H1 (cell line): Measurements from ENCODE around the gene LIPG. TPM values are rescaled to one million over a fixed set of nuclear protein-coding genes. Genes with fewer than 3 reads are reported as not detected.

Experiments used
- CTCF ChIA-PET: fragments of 300-600 bp; sonication (Branson Sonifier 250); formaldehyde crosslinking; loops from one replicate; lab custom pipeline; 2021; ENCODE audit not compliant: partially characterized antibody; lab: Charles Lee
- POLR2A ChIA-PET: fragments of 300-600 bp; sonication (Branson Sonifier 250); formaldehyde crosslinking; loops from one replicate; lab custom pipeline; 2021; ENCODE audit warnings: inconsistent platforms; ENCODE audit not compliant: partially characterized antibody; lab: Charles Lee
- DNase-seq, 2 experiments: peaks; one replicate each; pipeline versions ENCODE4 v3.0.0 to v3.0.0-alpha.2; 2010 to 2022; ENCODE audit warnings: low spot score in 2 of 2, low read depth in 1 of 2, mixed read lengths in 1 of 2
- FAIRE-seq: peaks from 2 replicates; lab custom pipeline; 2011; peaks lifted over from hg19 to GRCh38; lab: Jason Lieb, UNC
- H2AFZ ChIP-seq: 2 replicates; pipeline ENCODE4 v1.8.1; 2012; ENCODE audit warnings: low read length, inconsistent platforms
- H2AK5ac ChIP-seq: 2 replicates; pipeline ENCODE4 v1.6.1; 2013; ENCODE audit warnings: low read depth, low read length
- H2BK120ac ChIP-seq: replicated peaks from 2 replicates; pipeline ENCODE3; 2013; ENCODE audit warnings: low read depth, low read length, inconsistent platforms
- H2BK12ac ChIP-seq: 2 replicates; pipeline ENCODE4 v1.6.1; 2013; ENCODE audit warnings: low read depth, low read length
- H2BK15ac ChIP-seq: 2 replicates; pipeline ENCODE4 v1.6.1; 2013; ENCODE audit warnings: low read length
- H2BK20ac ChIP-seq: 2 replicates; pipeline ENCODE4 v1.6.1; 2013; ENCODE audit warnings: low read length
- H2BK5ac ChIP-seq: 2 replicates; pipeline ENCODE4 v1.6.1; 2013; ENCODE audit warnings: low read depth, low read length
- H3K14ac ChIP-seq: 2 replicates; pipeline ENCODE4 v1.6.1; 2013; ENCODE audit warnings: inconsistent platforms; ENCODE audit not compliant: insufficient read length
- H3K18ac ChIP-seq: 2 replicates; pipeline ENCODE4 v1.6.1; 2013; ENCODE audit warnings: low read length; ENCODE audit errors: extremely low read depth
- H3K23ac ChIP-seq: 2 replicates; pipeline ENCODE4 v1.6.1; 2013; ENCODE audit warnings: inconsistent platforms; ENCODE audit not compliant: insufficient read length
- H3K23me2 ChIP-seq: 2 replicates; pipeline ENCODE4 v1.6.1; 2013; ENCODE audit warnings: low read depth, low read length
- H3K27ac ChIP-seq: 2 replicates; pipeline ENCODE4 v1.6.1; 2011; ENCODE audit warnings: low read depth, low read length, inconsistent platforms
- H3K27me3 ChIP-seq, 4 experiments: replicated peaks in 1 of 4; 1 replicate in 1 of 4; 2 replicates in 3 of 4; pipeline versions ENCODE4 v1.6.1 to v1.8.1; 2011 to 2013; ENCODE audit warnings: low read length in 3 of 4, mild to moderate bottlenecking in 3 of 4, inconsistent platforms in 2 of 4, mixed read lengths in 2 of 4, moderate library complexity in 1 of 4; ENCODE audit not compliant: control insufficient read depth in 3 of 4, insufficient read depth in 3 of 4; ENCODE audit errors: extremely low read depth in 1 of 4
- H3K36me3 ChIP-seq, 4 experiments: 2 replicates each; pipeline versions ENCODE4 v1.6.1 to v1.8.1; 2011 to 2013; ENCODE audit warnings: mild to moderate bottlenecking in 4 of 4, low read length in 3 of 4, moderate library complexity in 2 of 4, control low read depth in 1 of 4, inconsistent platforms in 1 of 4; ENCODE audit not compliant: insufficient read depth in 4 of 4, control insufficient read depth in 2 of 4
- H3K4ac ChIP-seq: replicated peaks from 2 replicates; pipeline ENCODE3; 2013; ENCODE audit warnings: low read length, low read depth, mixed read lengths, inconsistent platforms; ENCODE audit not compliant: insufficient read length
- H3K4me1 ChIP-seq, 4 experiments: replicated peaks in 1 of 4; 1 replicate in 1 of 4; 2 replicates in 3 of 4; pipeline versions ENCODE4 v1.6.1 to v1.8.1; 2011 to 2013; ENCODE audit warnings: low read length in 3 of 4, inconsistent platforms in 2 of 4, mixed read lengths in 1 of 4; ENCODE audit not compliant: insufficient read depth in 4 of 4, control insufficient read depth in 3 of 4
- H3K4me2 ChIP-seq, 2 experiments: 2 replicates each; pipeline versions ENCODE4 v1.6.1 to v1.8.1; 2011 to 2013; ENCODE audit warnings: low read depth in 2 of 2, low read length in 2 of 2, control low read depth in 1 of 2, inconsistent platforms in 1 of 2, mild to moderate bottlenecking in 1 of 2; ENCODE audit not compliant: insufficient read depth in 1 of 2
- H3K4me3 ChIP-seq, 4 experiments: fragments of 200-600, 300-600 bp in 1 of 4; sonication (generic), shearing (Covaris generic), sonication (Bioruptor Twin) in 1 of 4; 2 replicates each; pipeline versions ENCODE4 v1.5.1 to v1.8.1; 2011 to 2016; ENCODE audit warnings: low read length in 4 of 4, low read depth in 3 of 4, control low read depth in 2 of 4, inconsistent platforms in 2 of 4, mild to moderate bottlenecking in 2 of 4, mixed read lengths in 1 of 4, moderate library complexity in 1 of 4; ENCODE audit not compliant: insufficient read depth in 2 of 4; ENCODE audit errors: extremely low read depth in 1 of 4
- H3K56ac ChIP-seq: replicated peaks from 2 replicates; pipeline ENCODE3; 2013; ENCODE audit warnings: low read depth, mild to moderate bottlenecking, mixed read lengths, low read length, inconsistent platforms; ENCODE audit not compliant: insufficient read length
- H3K79me1 ChIP-seq: 2 replicates; pipeline ENCODE4 v1.6.1; 2013; ENCODE audit warnings: low read depth, low read length, control low read depth
- H3K79me2 ChIP-seq, 2 experiments: 2 replicates each; pipeline versions ENCODE4 v1.6.1 to v1.8.1; 2012 to 2013; ENCODE audit warnings: low read length in 2 of 2, mild to moderate bottlenecking in 2 of 2, inconsistent platforms in 1 of 2; ENCODE audit not compliant: insufficient read depth in 2 of 2, control insufficient read depth in 1 of 2
- H3K9ac ChIP-seq, 4 experiments: replicated peaks in 1 of 4; 1 replicate in 1 of 4; 2 replicates in 3 of 4; pipeline versions ENCODE4 v1.6.1 to v1.8.1; 2011 to 2013; ENCODE audit warnings: low read depth in 3 of 4, low read length in 3 of 4, control low read depth in 2 of 4, mild to moderate bottlenecking in 2 of 4, moderate library complexity in 2 of 4, inconsistent platforms in 1 of 4; ENCODE audit errors: extremely low read depth in 1 of 4
- H3K9me3 ChIP-seq, 2 experiments: 2 replicates each; pipeline versions ENCODE4 v1.6.1 to v1.8.1; 2012 to 2013; ENCODE audit warnings: mild to moderate bottlenecking in 2 of 2, moderate library complexity in 2 of 2, control low read depth in 1 of 2, inconsistent platforms in 1 of 2, low read depth in 1 of 2, low read length in 1 of 2, mixed read lengths in 1 of 2; ENCODE audit not compliant: insufficient read depth in 2 of 2
- H4K20me1 ChIP-seq, 2 experiments: replicated peaks in 1 of 2; 2 replicates each; pipeline versions ENCODE3 to v1.8.1; 2011 to 2013; ENCODE audit warnings: inconsistent platforms in 2 of 2, low read length in 2 of 2, mild to moderate bottlenecking in 1 of 2; ENCODE audit not compliant: insufficient read depth in 2 of 2, control insufficient read depth in 1 of 2
- H4K5ac ChIP-seq: 2 replicates; pipeline ENCODE4 v1.6.1; 2013; ENCODE audit warnings: low read length, low read depth, mixed read lengths, inconsistent platforms; ENCODE audit not compliant: insufficient read length
- H4K8ac ChIP-seq: 2 replicates; pipeline ENCODE4 v1.8.0; 2013; ENCODE audit warnings: mild to moderate bottlenecking, moderate library complexity, low read length, inconsistent platforms; ENCODE audit not compliant: insufficient read depth; ENCODE audit errors: extremely low read depth
- H4K91ac ChIP-seq: replicated peaks from 2 replicates; pipeline ENCODE3; 2013; ENCODE audit warnings: low read length, mixed read lengths, inconsistent platforms; ENCODE audit not compliant: insufficient read length
- CEBPB ChIP-seq: IDR thresholded peaks from 2 replicates; pipeline ENCODE4 v1.6.1; 2012; ENCODE audit warnings: low read depth, low read length
- CHD1 ChIP-seq: IDR thresholded peaks from 2 replicates; pipeline ENCODE4 v1.6.1; 2012; ENCODE audit warnings: low read depth, low read length, improper control_type of control experiment
- CHD2 ChIP-seq: IDR thresholded peaks from 2 replicates; pipeline ENCODE4 v1.6.1; 2012; ENCODE audit warnings: low read length, improper control_type of control experiment
- CTBP2 ChIP-seq: IDR thresholded peaks from 2 replicates; pipeline ENCODE4 v1.7.0; 2011; ENCODE audit warnings: borderline replicate concordance, mild to moderate bottlenecking, moderate library complexity, mixed read lengths, low read length; ENCODE audit not compliant: insufficient read depth, insufficient read length
- CTCF ChIP-seq, 3 experiments: IDR thresholded peaks; 1 replicate in 2 of 3; 2 replicates in 1 of 3; pipeline versions ENCODE4 v1.5.1 to v1.6.1; 2011; ENCODE audit warnings: low read length in 3 of 3, mild to moderate bottlenecking in 3 of 3, inconsistent platforms in 2 of 3, low read depth in 1 of 3, moderate library complexity in 1 of 3; ENCODE audit not compliant: insufficient read depth in 1 of 3; ENCODE audit errors: control extremely low read depth in 1 of 3
- FOSL1 ChIP-seq: IDR thresholded peaks from 2 replicates; pipeline ENCODE4 v1.6.1; 2011; ENCODE audit warnings: mild to moderate bottlenecking, low read depth, low read length, moderate library complexity; ENCODE audit not compliant: insufficient read depth
- JUND ChIP-seq: IDR thresholded peaks from 2 replicates; pipeline ENCODE4 v1.6.1; 2011; ENCODE audit warnings: mild to moderate bottlenecking, improper control_type of control experiment, low read length
- KDM4A ChIP-seq: IDR thresholded peaks from one replicate; pipeline ENCODE4 v1.7.1; 2012; ENCODE audit warnings: low read depth, mild to moderate bottlenecking, moderate library complexity, low read length, inconsistent platforms; ENCODE audit not compliant: severe bottlenecking
- NRF1 ChIP-seq: IDR thresholded peaks from 2 replicates; pipeline ENCODE4 v1.6.1; 2011; ENCODE audit warnings: mild to moderate bottlenecking, low read depth, low read length, improper control_type of control experiment
- PHF8 ChIP-seq: fragments of 200-600 bp; sonication (generic); conservative IDR thresholded peaks from 2 replicates; pipeline ENCODE4 v1.7.1; 2012; ENCODE audit warnings: low read depth, mild to moderate bottlenecking, inconsistent platforms, low read length, moderate library complexity
- SRF ChIP-seq: IDR thresholded peaks from 2 replicates; pipeline ENCODE4 v1.6.1; 2011; ENCODE audit warnings: mild to moderate bottlenecking, low read depth, low read length, moderate library complexity
- WGBS, 2 experiments: shearing (Covaris generic) in 1 of 2; methylation state at CpG; one replicate each; pipeline versions ENCODE4 v1.1.6 to v1.1.7; 2013 to 2015; ENCODE audit warnings: low lambda C conversion rate in 2 of 2, mixed read lengths in 2 of 2, inconsistent platforms in 1 of 2, low coverage in 1 of 2, missing lambda C conversion rate in 1 of 2; ENCODE audit not compliant: insufficient replicate concordance in 2 of 2, insufficient coverage in 1 of 2, insufficient read length in 1 of 2; ENCODE audit errors: extremely low coverage in 1 of 2, missing lambda C conversion rate in 1 of 2; 5-methylcytosine and 5-hydroxymethylcytosine counted together
- polyA plus RNA-seq, 7 experiments: library from polyadenylated mRNA; depleted of rRNA in 3 of 7; stranded (reverse) in 5 of 7; unstranded in 2 of 7; fragments of >200 nt in 5 of 7; fragments of 200-250 nt in 2 of 7; gene quantifications; 1 replicate in 5 of 7; 2 replicates in 1 of 7; 4 replicates in 1 of 7; pipeline versions ENCODE4 v1.2.1 to v1.2.3, GENCODE V29; 2011 to 2013; ENCODE audit warnings: missing spikeins in 2 of 7, mixed read lengths in 2 of 7
- total RNA-seq: library from RNA; stranded (reverse); fragmentation: NEBNext Ultra II Directional; extraction: Animal tissue kit (Norgen Biotek cat#: 25700); gene quantifications from 2 replicates; pipeline ENCODE4 v1.2.1, GENCODE V29; 2021

The LIPG gene
- total and polyA plus RNA-seq, 2 of the 8 experiments (the other 6 are each of a cell fraction or from before 2014, with no cell fraction given) = 9.2 to 9.8 TPM

GRCh38 chr18:49638891-49639557 is 77.2 kb downstream of the LIPG start:
- no peak overlapping the region for H3K23ac ChIP-seq
- H3K18ac ChIP-seq = no peak overlapping the region
- no peaks in the 10 kb centered on the region for H3K36me3 ChIP-seq
- H3K79me1 ChIP-seq = no peaks in the 10 kb centered on the region
- H4K5ac ChIP-seq = no peak overlapping the region
- H2BK120ac ChIP-seq = no peak overlapping the region
- H2BK15ac ChIP-seq = no peak overlapping the region
- H3K4me1 ChIP-seq = no peaks in the 10 kb centered on the region
- WGBS, 2 experiments = 95% methylated on average over 8 of the region's 8 CpGs; no CpG with 5 or more reads in 1 of the 2 experiments
- H2AFZ ChIP-seq = no peak overlapping the region
- no peak overlapping the region for H3K4me2 ChIP-seq
- H3K4me3 ChIP-seq = no peak overlapping the region
- no peak overlapping the region for H3K14ac ChIP-seq
- no peaks in the 10 kb centered on the region for H3K27me3 ChIP-seq
- H4K8ac ChIP-seq = no peak overlapping the region
- H3K79me2 ChIP-seq = no peaks in the 10 kb centered on the region
- H2BK5ac ChIP-seq = no peak overlapping the region
- peaks cover 0 to 3% of the 10 kb centered on the region in 2 experiments; a peak in 1 of 4 replicates for H3K9me3 ChIP-seq
- FAIRE-seq (no peak), DNase-seq (no peak)
- H3K23me2 ChIP-seq = no peaks in the 10 kb centered on the region
- H3K4ac ChIP-seq = no peak overlapping the region
- no peak overlapping the region for H2AK5ac ChIP-seq
- no peak overlapping the region for H2BK12ac ChIP-seq
- H3K27ac ChIP-seq = no peak overlapping the region
- ChIA-PET POLR2A (no interaction called here), CTCF (interaction anchor here (0.7 kb wide), 1 partner anchor 12 kb away, joined by 3 read pairs; no protein-coding TSS in a partner anchor)
- no peaks in the 10 kb centered on the region for H4K20me1 ChIP-seq
- no peak overlapping the region for H3K9ac ChIP-seq
- H3K56ac ChIP-seq = no peak overlapping the region
- H4K91ac ChIP-seq = no peak overlapping the region
- no peak overlapping the region for H2BK20ac ChIP-seq
- TF ChIP-seq CEBPB = no peak
- TF ChIP-seq CHD1 = no peak
- no peak for TF ChIP-seq PHF8
- TF ChIP-seq FOSL1 = no peak
- no peak for TF ChIP-seq NRF1
- TF ChIP-seq CHD2 = no peak
- TF ChIP-seq SRF = no peak
- no peak for TF ChIP-seq KDM4A
- no peak for TF ChIP-seq JUND
- no peak for TF ChIP-seq CTBP2
- TF ChIP-seq CTCF (IDR thresholded peaks at IDR 0.05; ENCODE audit: control extremely low read depth in 1 of 3, insufficient read depth in 1 of 3, low read depth in 1 of 3, low read length in 3 of 3) = no peak
